NCI-H82 (cell line): ENCODE measurements around the gene SRD5A3.

Source experiments
- DNase-seq: peaks from one replicate; lab custom pipeline; 2025; lab: John Stamatoyannopoulos, UW

SRD5A3 gene

GRCh38 chr4:55407764-55408163 lies 61.7 kb downstream of the SRD5A3 start:
- DNase-seq, result no peak

GRCh38 chr4:55409468-55410171 lies 63.6 kb downstream of the SRD5A3 start:
- peak; percentile 36 for DNase-seq

- no peak for DNase-seq
These were observed 64.4 kb downstream of the SRD5A3 start for GRCh38 chr4:55410431-55410830.

GRCh38 chr4:55411621-55412020 lies 65.6 kb downstream of the SRD5A3 start:
- no peak for DNase-seq

DNA sequence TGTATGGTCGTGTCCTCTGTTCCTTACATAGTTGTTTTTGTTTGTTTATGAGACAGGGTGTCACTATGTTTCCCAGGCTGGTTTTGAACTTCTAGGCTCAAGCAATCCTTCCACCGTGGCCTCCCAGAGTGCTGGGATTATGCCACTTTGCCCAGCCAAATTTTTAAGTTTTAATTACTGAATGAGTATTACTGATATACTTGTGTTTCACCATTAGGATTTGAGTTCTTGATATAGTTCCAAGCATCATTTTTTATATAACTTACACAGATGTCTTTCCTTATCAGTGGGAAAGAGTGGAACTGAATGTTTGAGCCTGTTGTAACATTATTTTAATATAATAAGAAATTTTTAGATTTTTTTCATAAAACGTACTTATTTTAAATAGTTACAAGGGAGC lies 70.1 kb downstream of the SRD5A3 start:
- no peak for DNase-seq
